Amniotic epithelial cell (primary cell): ENCODE results near the gene CNIH3.

Experiments used
- DNase-seq: peaks from one replicate; pipeline ENCODE4 v3.0.0-alpha.2; 2010; ENCODE audit warnings: low read depth

CNIH3 gene

GRCh38 chr1:224722838-224723237 lies 106.7 kb downstream of the CNIH3 start:
- DNase-seq, result no peak

- no peak for DNase-seq
Measured at GRCh38 chr1:224724566-224724965, 108.4 kb downstream of the CNIH3 start.

GRCh38 chr1:224726441-224727182 lies 110.5 kb downstream of the CNIH3 start:
- DNase-seq, result peak; percentile 95

GRCh38 chr1:224727351-224728289 lies 111.5 kb downstream of the CNIH3 start:
- peak; percentile 27 for DNase-seq

- no peak for DNase-seq
Measured at GRCh38 chr1:224730540-224730939, 114.4 kb downstream of the CNIH3 start.

- DNase-seq, result no peak
Measured at GRCh38 chr1:224730965-224731364, 114.8 kb downstream of the CNIH3 start.

- DNase-seq, result no peak
Measured at GRCh38 chr1:224731633-224732032, 115.5 kb downstream of the CNIH3 start.

- no peak for DNase-seq
Measured at GRCh38 chr1:224732377-224733026, 116.4 kb downstream of the CNIH3 start.

- DNase-seq, result peak; percentile 21
Measured at GRCh38 chr1:224733027-224733911, 117.2 kb downstream of the CNIH3 start.

GRCh38 chr1:224734261-224734935 lies 118.3 kb downstream of the CNIH3 start:
- no peak for DNase-seq

- DNase-seq, result no peak
Measured at GRCh38 chr1:224735159-224735558, 119.0 kb downstream of the CNIH3 start.

GRCh38 chr1:224736619-224737352 lies 120.7 kb downstream of the CNIH3 start:
- DNase-seq, result no peak

GRCh38 chr1:224737353-224737727 lies 121.2 kb downstream of the CNIH3 start:
- DNase-seq, result no peak

- DNase-seq, result no peak
Measured at GRCh38 chr1:224739303-224739996, 123.3 kb downstream of the CNIH3 start.

GRCh38 chr1:224739997-224740684 lies 124.0 kb downstream of the CNIH3 start:
- no peak for DNase-seq

- DNase-seq, result no peak
Measured at GRCh38 chr1:224740685-224741052, 124.6 kb downstream of the CNIH3 start.

GRCh38 chr1:224742349-224742748 lies 126.2 kb downstream of the CNIH3 start:
- DNase-seq, result no peak

GRCh38 chr1:224743608-224744164 lies 127.6 kb downstream of the CNIH3 start:
- no peak for DNase-seq

- DNase-seq, result no peak
Measured at GRCh38 chr1:224744521-224744920, 128.4 kb downstream of the CNIH3 start.
